Lung microvascular endothelial cell (primary cell): ENCODE results near the gene LHX3. TPM values are rescaled to one million over a fixed set of nuclear protein-coding genes. Genes with fewer than 3 reads are reported as not detected.

Experiments
- DNase-seq, 2 donors: peaks; one replicate each; pipeline versions ENCODE4 v3.0.0 to v3.0.0-alpha.2; 2010; ENCODE audit warnings: low read depth in 2 of 2
- total RNA-seq: library from RNA; depleted of rRNA; stranded (reverse); fragments of >200 nt; gene quantifications from 2 replicates; pipeline ENCODE4 v1.2.1, GENCODE V29; 2014

The LHX3 gene
- total RNA-seq, 1 donor from 2014 or later = not detected

DNA sequence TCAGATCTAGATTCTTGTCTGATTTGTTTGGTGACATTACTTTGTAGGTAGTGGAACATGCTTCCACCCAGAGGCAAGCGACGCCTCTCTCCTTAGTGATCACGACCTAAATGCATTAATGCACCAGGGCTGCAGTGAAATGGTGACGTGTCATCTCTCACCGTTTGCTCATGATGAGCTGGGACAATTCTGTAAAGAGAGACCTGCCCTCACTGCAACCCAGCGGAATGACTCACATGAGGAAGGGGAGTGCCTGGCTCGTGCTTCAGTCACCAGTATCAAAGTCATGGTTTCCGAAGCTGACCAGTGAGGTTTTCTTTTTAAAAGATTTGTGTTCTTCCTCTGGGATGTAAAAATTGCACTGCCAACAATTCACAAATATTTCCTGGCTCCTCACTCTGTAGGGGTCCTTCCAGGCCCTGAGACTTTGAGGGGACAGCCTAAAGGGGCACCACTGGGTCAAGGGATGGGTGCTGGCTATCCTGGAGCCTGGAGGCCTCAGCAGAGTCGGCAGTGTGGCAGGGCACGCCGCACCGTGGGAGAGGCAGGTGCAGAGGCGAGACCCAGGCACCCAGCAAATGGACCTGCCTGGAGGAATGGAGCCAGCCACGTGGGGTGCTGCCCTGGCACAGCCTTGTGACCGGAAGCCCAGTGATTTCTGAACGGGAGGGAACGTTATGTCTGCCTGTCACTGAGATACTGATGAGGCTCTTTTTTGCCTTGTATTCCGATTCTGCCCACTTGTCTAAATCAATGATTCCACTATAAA is 23.4 kb upstream of the LHX3 start:
- DNase-seq = peak; percentile 80 to 86

DNA sequence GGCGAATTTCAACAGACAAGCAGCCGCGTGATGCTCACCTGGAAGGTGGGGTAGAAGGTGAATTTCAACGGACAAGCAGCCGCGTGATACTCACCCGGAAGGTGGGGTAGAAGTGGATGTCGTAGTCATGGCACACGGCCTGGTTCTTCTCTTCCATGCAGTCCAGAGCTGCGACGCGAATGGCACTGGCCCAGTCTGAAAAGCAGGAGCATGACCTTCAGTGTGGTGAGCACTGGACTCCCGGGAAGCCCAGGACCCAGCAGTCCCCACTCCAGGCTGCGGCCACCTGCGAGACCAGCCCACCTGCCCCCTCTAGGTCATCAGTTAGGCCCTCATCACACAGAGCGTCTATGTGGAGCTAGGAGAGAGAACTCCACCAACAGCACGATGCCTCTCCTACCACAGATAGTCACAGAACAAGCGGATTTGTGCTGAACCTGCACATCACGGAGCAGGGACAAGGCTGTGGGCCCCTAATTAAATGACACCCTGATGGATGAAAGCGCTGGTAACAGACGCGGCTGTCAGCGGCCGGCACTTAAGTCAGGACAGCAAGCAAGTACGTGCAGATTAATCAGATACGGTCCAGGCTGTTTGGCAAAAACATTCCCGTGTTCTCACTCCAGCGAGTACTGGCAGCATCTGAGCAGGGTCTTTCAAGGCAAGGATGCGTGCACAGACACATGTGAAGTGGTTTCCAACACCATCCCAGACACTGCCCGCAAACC is 21.9 kb upstream of the LHX3 start:
- DNase-seq = no peak

DNA sequence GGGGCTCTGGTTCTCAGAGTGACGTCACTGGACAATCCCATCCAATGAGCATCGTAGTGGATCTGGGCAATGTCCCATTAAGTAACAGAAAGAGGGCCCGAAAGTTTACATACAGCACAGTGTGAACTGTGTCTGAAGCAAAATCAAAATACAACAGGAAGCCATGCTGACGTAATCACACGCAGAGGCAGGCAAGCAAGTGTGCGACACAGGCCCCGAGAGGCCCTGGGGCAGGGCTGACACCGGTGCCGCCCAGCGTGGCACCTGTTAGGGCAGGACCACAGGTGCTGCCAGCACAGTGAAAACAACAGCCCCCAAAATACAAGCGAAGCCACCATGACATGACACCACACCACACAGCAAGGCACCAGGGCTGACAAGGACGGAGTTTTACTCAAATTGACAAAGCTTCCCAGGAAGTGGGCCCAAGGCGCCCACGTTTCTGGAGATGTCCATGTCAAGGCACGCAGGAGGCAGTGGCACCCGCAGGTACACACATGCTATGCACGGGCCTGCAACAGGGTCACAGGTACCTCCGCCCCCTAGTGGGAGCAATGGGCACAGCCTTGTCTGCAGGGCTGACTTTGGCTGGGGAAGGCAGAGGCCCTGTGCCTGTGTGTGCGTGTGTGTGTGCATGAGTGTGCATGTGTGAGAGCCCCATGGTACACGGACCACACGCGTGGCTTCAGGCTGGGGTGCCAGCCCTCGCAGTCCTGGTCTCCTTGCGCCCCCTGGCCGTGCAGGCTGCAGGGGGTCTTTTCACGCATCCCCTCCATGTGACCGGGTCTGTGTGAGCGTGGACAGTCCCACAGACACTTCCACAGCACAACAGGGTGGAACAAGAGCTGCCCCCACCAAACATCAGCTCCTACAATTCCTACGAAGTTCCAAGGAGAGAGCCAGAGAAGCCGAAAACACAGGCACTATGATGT is 21.1 kb upstream of the LHX3 start:
- DNase-seq = peak; percentile 55 to 76

DNA sequence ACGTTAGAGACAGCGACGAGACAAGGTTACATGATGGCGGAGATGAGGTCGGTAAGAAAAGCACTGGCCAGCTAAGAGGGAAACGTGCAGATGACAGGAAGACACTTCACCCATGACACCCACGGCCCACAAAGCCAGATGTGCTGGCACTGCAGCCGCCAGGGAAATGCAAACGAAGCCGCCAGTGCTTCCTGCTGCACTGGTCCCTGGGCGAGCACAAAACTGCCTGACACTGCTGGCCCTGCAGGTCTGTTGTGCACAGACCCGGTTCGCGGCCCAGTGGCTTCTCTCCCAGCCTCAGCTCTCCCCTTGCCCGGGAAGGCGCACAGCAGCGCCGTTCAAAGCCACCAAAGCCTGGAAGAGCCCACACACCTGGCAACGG is 20.4 kb upstream of the LHX3 start:
- DNase-seq = no peak

DNA sequence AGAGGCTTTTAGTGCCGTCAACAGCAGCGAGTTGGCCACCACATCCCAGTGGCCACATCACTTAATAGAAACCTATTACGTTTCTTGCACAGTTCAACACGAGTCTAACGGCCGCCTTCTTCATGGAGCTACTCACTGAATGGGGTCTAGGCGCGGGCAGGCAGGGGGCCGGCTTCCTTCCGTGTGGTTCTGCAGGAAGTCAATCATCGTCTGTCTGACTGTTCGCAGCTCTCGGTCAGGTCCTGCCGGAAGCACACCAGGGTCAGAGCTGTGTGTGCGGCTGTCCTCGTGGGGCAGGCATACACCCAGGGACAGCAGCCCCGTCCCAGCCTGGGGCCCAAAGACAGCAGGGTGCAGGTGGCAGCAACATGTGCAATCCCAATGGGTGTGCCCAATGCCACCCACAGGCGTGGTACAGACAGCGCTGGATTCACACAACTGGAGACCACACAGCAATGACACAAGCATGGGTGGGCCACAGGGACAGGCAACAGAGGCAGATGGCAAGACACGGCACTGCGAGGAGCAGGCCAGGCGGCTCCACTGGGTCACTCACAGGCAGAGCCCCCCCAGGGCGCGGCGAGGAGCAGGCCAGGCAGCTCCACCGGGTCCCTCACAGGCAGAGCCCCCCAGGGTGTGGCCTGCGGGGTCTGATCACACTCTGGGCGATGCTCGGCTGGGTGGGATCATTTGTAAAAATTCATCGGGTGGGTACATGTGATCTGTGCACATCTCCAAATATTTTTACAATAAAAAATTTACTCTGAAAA is 19.1 kb upstream of the LHX3 start:
- DNase-seq = no peak

DNA sequence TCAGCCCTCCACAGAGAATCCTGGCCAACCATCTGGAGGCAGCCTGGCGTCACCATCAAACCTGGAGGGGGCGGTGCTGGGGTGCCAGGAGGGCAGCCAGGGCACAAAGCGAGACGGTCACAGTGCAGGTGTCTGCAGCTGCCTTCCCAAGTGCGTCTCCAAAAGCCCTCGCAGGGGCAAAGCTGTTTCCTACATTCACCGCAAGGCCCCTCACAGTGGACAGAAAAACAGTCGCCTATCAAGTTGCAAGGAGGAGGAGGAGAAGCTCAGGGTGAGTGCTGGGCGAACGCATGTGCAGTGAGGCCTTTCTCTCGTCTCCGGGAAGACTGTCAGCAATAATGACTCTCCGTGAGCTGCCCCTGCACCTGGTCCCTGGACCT is 18.0 kb upstream of the LHX3 start:
- no peak for DNase-seq

DNA sequence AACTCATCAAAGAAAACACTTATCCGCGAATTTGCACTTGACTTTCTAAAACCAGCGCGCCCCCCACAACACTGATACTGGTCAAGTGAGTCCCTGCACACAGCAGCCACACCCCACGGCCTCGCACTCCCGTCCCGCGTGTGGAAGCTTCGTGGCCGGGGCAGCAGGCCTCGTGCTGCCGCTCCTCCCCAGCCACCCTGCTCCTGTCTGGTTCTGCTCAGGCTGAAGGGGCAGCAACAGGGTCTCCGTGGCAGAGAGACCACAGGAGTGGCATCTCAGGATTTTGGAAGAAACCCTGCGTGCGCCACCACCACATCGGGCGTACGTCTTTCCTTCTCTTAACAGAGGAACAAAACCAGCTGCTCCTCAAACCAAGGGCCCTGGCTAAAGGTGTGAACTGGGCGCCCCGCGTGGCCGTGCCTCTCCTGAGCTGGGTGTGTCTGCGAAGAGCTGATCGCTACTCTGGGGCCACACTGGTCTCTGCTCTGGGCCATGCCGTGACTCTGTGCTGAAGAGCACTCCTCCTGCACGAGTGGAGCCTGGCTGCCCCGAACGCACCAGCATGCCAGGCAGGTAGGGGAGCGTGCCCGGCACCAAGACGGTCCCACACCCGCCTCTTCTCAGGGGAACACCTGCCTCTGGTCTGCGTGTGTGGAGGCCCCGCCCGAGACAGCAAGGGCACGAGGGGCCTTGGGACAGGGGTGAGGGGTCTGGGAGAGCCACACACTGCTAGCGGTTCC is 17.4 kb upstream of the LHX3 start:
- no peak for DNase-seq

DNA sequence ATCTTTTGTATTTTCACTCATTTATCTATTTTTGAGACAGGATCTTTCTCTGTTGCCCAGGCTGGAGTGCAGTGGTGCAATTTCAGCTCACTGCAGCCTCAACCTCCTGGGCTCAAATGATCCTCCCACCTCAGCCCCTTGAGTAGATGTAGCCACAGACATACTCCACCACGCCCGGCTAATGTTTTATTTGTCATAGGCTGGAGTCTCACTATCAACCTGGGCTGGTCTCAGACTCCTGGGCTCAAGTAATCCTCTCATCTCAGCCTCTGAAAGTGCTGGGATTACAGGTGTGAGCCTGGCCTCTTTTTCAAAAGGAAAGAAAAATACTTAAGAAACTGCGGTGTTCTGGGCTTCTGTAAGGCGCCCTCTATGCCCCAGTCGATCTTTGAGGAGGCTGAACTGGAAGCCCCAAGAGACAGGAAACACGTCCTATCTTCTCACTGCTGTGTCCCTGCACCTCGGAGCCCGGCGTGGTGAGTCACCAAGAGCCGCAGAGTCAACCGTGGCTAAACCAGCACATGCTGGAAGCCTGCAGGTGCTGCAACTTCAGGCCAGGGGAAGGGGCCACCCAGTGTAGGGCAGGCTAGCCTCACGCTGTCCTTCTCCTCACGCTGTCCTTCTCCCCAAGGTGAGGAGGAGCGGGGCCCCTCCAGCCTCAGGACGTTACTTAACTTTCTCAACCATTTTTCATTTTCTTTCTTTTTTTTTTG is 15.2 kb upstream of the LHX3 start:
- DNase-seq = peak in 1 of 2 donors; percentile 37

DNA sequence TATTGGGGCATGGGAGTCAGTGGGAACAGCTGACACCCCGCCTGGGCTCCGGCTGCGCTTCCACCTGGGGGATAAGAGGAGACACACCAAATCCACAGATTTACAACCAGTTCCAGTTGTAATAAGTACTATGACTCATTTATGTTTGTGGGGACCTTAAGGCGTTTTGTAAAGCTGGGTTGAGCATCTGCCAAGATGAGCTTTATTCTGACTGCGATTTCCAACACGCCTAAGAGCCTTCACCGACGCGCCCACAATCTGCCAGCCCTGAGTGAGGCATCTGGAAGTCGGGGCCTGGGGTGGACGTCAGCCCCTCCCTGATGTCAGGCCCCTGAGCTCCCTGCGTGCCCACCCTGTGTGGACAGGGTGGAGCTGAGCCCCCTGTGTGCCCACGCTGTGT is 14.3 kb upstream of the LHX3 start:
- no peak for DNase-seq

DNA sequence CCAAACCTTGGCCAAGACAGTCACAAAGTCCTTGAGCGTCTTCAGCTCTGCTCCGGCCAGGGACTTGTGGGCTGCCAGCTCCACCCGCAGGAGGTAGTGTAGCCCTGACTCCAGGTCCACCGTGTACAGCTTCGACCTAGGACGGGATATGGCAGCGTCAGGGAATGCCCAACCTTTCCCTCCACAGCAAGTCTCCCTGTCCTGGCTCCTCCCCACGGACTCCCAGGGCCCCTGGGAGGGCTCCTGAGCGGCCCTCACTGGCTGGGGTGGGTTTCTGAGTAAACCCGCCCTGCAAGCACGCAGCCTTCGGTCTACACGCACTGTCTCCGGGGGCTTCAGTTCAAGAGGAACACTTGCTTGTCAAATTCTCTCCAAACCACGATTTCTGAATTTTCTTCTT is 13.7 kb upstream of the LHX3 start:
- DNase-seq = no peak

DNA sequence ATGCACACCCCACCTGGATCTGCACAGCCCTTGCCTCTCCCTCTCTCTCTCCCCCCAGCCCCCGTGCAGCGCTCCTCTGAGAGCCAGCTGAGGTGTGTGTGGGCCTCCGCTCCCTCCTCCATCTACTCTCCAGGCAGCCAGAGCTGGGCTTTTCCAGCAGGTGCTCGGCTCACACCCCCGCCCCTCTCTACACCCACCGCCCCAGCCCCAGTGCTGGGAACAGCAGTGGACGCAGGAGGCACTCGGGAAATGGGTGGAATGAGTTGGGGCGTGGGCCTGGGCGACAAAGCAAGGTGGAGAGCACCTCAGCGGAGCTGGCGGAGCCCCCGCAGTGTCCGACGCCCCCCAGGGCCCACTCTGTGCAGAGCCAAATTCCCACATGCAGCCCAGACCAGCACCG is 13.3 kb upstream of the LHX3 start:
- DNase-seq = no peak

DNA sequence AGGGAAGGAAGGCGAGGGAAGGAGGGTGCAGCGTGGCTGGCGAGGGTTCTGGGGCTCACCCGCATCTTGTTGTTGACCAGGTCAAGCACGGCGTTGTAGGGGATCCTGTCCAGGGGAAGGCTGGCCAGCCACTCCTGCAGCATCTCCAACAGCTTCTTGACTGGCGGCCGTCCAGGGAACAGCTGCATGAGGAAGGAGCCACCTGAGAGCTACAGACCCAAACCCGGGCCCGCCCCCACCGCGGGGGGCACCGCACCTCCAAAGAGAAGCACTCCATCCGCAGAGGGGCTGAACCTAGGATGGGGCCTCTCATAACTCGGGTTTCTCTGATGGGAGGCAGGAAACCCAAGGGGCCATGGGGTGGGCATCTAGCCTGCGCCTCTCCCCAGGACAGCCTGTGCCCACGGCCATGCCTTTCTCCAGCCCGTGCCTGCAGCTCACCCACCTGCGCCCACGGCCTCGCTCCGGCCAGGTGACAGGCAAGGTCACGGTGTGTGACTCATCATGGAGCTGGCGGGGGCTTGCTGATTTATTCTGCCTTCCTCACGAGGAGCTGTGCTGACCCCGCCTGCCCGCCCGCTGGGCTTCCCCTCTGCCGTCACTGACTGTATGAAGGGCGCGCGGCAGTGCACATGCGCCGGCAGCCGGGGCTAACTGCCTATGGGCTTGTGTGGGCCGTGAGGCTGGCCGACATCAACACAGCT is 11.8 kb upstream of the LHX3 start:
- no peak for DNase-seq

DNA sequence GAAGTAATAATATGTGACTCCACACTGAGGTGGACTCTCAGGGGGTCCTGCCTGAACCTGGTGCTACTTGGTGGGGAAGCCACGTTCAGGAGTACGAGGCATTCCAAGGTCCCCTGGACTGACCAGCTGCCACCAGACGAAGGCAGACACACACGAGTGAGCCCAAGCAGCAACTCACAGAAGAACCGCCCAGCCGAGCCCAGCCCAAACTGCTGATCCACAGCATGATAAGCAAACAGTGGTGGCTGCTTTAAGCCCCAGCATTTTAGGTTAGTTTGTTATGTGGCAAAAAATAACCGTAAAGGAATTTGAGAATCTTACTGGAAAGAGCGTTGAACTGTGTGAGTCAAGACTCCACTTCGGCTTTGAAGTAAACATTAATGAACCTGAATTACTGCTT is 8.8 kb upstream of the LHX3 start:
- DNase-seq = no peak

DNA sequence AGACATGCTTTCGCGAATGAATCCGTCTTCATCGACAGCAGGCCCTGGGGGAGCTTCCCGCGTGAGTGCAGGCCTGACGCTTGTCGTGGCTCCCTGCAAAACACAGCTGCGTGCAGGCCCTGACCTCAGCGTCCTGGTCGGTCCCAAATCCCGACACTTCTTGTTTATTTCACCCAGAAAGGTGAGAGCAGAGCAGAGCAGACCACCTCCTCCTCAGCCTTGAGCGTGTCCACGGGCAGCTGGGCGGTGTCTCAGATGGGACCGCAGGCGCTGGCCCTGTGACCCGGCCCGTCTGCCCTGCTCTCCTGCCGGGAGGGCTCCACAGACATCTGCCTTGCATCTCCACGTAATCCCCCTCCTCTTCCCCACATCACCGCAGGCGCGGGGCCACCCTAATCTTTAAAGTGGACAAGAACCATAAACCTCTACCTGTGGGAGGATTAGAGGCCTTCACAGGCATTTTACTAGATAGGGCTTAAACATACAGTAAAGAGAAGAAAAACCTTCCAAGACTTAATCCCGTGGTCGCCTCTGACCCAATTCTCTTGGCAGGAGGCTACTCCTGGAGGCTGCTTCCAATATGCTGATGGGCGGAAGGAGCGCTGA is 7.5 kb upstream of the LHX3 start:
- DNase-seq = no peak

DNA sequence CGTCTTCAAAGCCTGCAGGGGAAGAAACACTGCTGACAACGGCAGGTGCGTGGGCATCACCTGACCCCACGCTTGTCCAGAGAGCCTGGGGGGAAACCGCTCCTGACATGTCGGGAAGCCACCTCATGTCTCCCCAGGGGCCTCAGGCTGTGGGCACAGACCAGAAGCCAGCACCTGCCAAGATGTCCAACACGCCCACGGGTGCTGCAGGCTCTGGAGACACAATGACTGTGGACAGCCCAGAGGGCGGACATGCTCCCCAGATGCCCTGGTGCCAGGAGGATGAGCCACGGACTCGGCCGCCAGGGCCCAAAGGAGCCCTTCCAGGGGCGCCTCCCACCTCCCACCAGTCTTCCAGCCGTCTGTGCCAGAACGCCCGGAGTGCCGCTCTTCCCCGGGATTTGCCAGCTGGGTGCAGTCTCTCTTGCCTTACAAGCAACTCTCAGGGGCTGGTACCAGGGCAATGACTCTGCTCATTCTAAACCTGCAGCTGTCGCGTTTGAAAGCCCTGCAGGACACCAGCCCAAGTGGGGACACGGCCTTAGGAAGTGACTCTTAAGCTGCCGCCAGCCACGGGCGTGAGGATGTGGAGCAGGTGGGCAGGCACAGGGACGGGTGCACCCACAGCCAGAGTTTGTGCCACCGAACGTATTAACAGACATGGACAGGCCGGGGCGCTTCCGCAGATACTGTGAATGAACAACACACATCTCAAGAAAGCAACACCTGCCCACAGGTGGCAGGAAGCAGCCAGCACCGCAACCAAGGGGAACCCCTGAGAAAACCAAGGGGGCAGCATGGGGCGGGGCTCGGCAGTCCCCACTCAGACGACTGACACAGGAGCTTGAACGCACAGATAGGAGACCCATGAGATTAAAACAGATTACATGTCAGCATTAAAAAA is 6.8 kb upstream of the LHX3 start:
- no peak for DNase-seq

DNA sequence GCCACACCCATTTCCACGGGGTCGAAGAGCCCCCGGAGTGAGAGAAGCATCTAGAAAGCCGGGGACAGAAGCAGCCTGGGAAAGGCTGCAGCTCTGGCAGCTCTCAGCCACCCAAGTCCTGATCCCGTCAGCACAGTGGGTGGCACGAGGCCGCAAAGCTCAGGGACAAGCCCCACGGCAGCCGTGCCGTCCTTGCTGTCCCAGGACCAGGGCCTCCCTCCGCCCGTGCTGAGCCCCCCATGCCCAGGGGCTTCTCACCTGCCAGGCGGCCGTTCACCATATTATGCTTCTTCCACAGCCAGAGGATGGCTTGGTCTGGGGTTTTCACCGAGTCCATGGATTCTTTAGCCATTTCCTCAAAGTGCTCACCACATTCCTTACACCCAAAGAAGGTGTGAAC is 6.1 kb upstream of the LHX3 start:
- DNase-seq = no peak

DNA sequence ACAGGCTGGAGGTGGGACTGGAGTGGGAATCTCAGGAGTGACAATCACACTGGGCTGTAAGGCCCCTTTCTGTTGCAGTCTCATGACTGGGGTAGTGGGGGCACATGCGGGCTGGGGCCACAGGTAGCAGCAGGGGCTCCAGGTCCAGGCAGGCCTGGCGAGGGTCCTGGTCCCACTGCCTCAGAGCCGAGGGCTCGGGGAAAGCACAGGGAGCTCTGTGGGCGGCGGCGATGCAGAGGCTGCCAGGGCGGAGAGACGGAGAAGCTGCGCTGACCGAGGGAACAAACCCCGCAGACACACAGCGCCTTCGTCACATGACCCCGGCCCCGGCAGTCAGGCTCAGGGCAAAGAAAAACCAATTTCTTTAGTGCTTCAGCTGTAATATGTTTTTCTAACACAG is 5.3 kb upstream of the LHX3 start:
- DNase-seq = no peak

DNA sequence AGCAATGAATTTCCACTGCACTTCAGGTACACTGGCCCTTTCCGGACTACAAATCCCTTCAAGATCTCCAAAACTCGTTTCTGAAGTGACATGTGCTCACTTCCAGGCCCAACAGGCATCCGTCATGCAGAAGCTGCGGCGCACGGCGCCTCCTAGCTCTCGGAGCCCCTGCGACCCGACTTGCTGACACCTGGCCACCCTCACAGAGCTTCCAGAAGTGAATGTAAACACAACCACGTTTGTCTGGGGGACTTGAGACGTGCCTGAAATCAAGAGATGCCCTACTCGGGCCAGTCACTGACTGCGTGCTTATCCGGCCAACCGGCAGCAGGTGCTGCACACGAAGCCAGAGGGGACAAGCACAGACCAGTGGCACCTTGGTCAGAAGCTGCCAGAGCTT is 4.9 kb upstream of the LHX3 start:
- DNase-seq = no peak
